CMK (cell line): ENCODE results near the gene ZNF267.
"Not testable (repeated sequence)": the region's sequence is repeated elsewhere in the genome, so short reads cannot be mapped to it uniquely, and the experiment has no call there.

Experiments
- DNase-seq: peaks from one replicate; pipeline ENCODE4 v3.0.0-alpha.2; 2010; ENCODE audit warnings: low read depth

Gene ZNF267

GRCh38 chr16:31873556-31874365 lies at the start of gene ZNF267:
Gene ZNF267, plus strand, starts transcription at chr16:31873807. Its CDS starts 160 bp downstream, at chr16:31873967.
- peak; percentile 85 for DNase-seq

GRCh38 chr16:31833047-31833446 lies 40.6 kb upstream of the ZNF267 start:
- peak; percentile 15 for DNase-seq

GRCh38 chr16:31836396-31836795 lies 37.2 kb upstream of the ZNF267 start:
- not testable (repeated sequence) for DNase-seq

- no peak for DNase-seq
Measured at GRCh38 chr16:31842864-31843263, 30.7 kb upstream of the ZNF267 start.

GRCh38 chr16:31848572-31848971 lies 25.0 kb upstream of the ZNF267 start:
- DNase-seq, result not testable (repeated sequence)

GRCh38 chr16:31853291-31853690 lies 20.3 kb upstream of the ZNF267 start:
- DNase-seq, result no peak

GRCh38 chr16:31860508-31860907 lies 13.1 kb upstream of the ZNF267 start:
- DNase-seq, result no peak

GRCh38 chr16:31861455-31861854 lies 12.2 kb upstream of the ZNF267 start:
- no peak for DNase-seq

- no peak for DNase-seq
Measured at GRCh38 chr16:31862761-31863160, 10.8 kb upstream of the ZNF267 start.

- no peak for DNase-seq
Measured at GRCh38 chr16:31868164-31868563, 5.4 kb upstream of the ZNF267 start.

- peak; percentile 63 for DNase-seq
Measured at GRCh38 chr16:31868691-31869167, 4.9 kb upstream of the ZNF267 start.

- peak; percentile 79 for DNase-seq
Measured at GRCh38 chr16:31869511-31870201, 4.0 kb upstream of the ZNF267 start.

GRCh38 chr16:31870809-31871208 lies 2.8 kb upstream of the ZNF267 start:
- DNase-seq, result no peak

GRCh38 chr16:31871510-31871909 lies 2.1 kb upstream of the ZNF267 start:
- no peak for DNase-seq

- no peak for DNase-seq
Measured at GRCh38 chr16:31872201-31872600, 1.4 kb upstream of the ZNF267 start.

GRCh38 chr16:31874366-31875111 lies 932 bp downstream of the ZNF267 start:
- DNase-seq, result no peak

GRCh38 chr16:31875112-31875803 lies 1.7 kb downstream of the ZNF267 start:
- no peak for DNase-seq

- no peak for DNase-seq
Measured at GRCh38 chr16:31875928-31876547, 2.4 kb downstream of the ZNF267 start.

- DNase-seq, result no peak
Measured at GRCh38 chr16:31876951-31877828, 3.6 kb downstream of the ZNF267 start.

GRCh38 chr16:31877876-31878642 lies 4.5 kb downstream of the ZNF267 start:
- DNase-seq, result no peak
